ENCODE measurements around the gene PTGIR.

GRCh38 chr19:46630586-46631205 is 5.8 kb upstream of the PTGIR start:
- TF ChIP-seq, protein P1, sequence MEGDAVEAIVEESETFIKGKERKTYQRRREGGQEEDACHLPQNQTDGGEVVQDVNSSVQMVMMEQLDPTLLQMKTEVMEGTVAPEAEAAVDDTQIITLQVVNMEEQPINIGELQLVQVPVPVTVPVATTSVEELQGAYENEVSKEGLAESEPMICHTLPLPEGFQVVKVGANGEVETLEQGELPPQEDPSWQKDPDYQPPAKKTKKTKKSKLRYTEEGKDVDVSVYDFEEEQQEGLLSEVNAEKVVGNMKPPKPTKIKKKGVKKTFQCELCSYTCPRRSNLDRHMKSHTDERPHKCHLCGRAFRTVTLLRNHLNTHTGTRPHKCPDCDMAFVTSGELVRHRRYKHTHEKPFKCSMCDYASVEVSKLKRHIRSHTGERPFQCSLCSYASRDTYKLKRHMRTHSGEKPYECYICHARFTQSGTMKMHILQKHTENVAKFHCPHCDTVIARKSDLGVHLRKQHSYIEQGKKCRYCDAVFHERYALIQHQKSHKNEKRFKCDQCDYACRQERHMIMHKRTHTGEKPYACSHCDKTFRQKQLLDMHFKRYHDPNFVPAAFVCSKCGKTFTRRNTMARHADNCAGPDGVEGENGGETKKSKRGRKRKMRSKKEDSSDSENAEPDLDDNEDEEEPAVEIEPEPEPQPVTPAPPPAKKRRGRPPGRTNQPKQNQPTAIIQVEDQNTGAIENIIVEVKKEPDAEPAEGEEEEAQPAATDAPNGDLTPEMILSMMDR (IDR thresholded peaks at IDR 0.05) = no peak
- TF ChIP-seq USF2 (CRISPR knock-in tag; IDR thresholded peaks at IDR 0.05) = no peak
- no peak for TF ChIP-seq STAT6 (CRISPR knock-in tag; conservative IDR thresholded peaks at IDR 0.05; ENCODE audit: low read depth)
- TF ChIP-seq TCF7 (CRISPR knock-in tag; IDR thresholded peaks at IDR 0.05; ENCODE audit: low read depth) = no peak
- TF ChIP-seq MLX (CRISPR knock-in tag; IDR thresholded peaks at IDR 0.05) = no peak
- no peak for TF ChIP-seq TEAD4 (CRISPR knock-in tag; IDR thresholded peaks at IDR 0.05)
- TF ChIP-seq SMAD3 (CRISPR knock-in tag; IDR thresholded peaks at IDR 0.05; ENCODE audit: borderline replicate concordance) = no peak
- TF ChIP-seq MAX (CRISPR knock-in tag; IDR thresholded peaks at IDR 0.05) = no peak
